Urinary bladder (tissue), 4 donors: ENCODE results near the gene TMEM131L. TPM values are rescaled to one million over a fixed set of nuclear protein-coding genes. Genes with fewer than 3 reads are reported as not detected.
"Not testable (repeated sequence)": the region's sequence is repeated elsewhere in the genome, so short reads cannot be mapped to it uniquely, and the experiment has no call there.

Experiments
- DNase-seq: peaks from one replicate; pipeline ENCODE4 v3.0.0-alpha.2; 2015; ENCODE audit errors: extremely low spot score
- H3K27ac ChIP-seq: one replicate; pipeline ENCODE4 v1.5.1; 2013; ENCODE audit warnings: low read depth, mild to moderate bottlenecking, moderate library complexity
- H3K36me3 ChIP-seq: one replicate; pipeline ENCODE4 v1.6.1; 2013; ENCODE audit warnings: mild to moderate bottlenecking, moderate library complexity; ENCODE audit not compliant: insufficient read depth
- H3K4me1 ChIP-seq: one replicate; pipeline ENCODE4 v1.6.1; 2013; ENCODE audit warnings: mild to moderate bottlenecking, moderate library complexity; ENCODE audit not compliant: insufficient read depth
- H3K4me3 ChIP-seq: one replicate; pipeline ENCODE4 v1.5.1; 2013; ENCODE audit warnings: low read depth, low read length
- WGBS: extraction: QIAGEN DNeasy Blood & Tissue Kit; methylation state at CpG from one replicate; pipeline ENCODE4 v1.1.7; 2013; 5-methylcytosine and 5-hydroxymethylcytosine counted together
- polyA plus RNA-seq: library from polyadenylated mRNA; stranded (reverse); fragments of 200-250 nt; gene quantifications from one replicate; pipeline ENCODE4 v1.2.3, GENCODE V29; 2013
- total RNA-seq: library from RNA; depleted of rRNA; stranded (reverse); fragments of >200 nt; gene quantifications from one replicate; pipeline ENCODE4 v1.2.3, GENCODE V29; 2014
- donor health status: healthy with polysubstance abuse.
- donor health status: healthy.

TMEM131L gene
- total and polyA plus RNA-seq, 2 donors, result 9.6 to 70.0 TPM

GRCh38 chr4:153647975-153648374, 181.8 kb downstream of the TMEM131L start:
- no peak for DNase-seq
- no peaks in the 10 kb centered on the region for H3K36me3 ChIP-seq
- H3K4me3 ChIP-seq, result no peak overlapping the region
- H3K4me1 ChIP-seq, result no peaks in the 10 kb centered on the region
- H3K27ac ChIP-seq, result no peak overlapping the region
- 69% methylated on average over 4 of the region's 4 CpGs for whole genome bisulfite sequencing

- no peak for DNase-seq
- Histone ChIP-seq H3K27ac (no peak overlapping the region), H3K4me1 (no peaks in the 10 kb centered on the region), H3K36me3 (no peaks in the 10 kb centered on the region), H3K4me3 (no peak overlapping the region)
- 53% methylated on average over 6 of the region's 6 CpGs for WGBS
These were observed 183.4 kb downstream of the TMEM131L start for GRCh38 chr4:153649572-153649991.

- Histone ChIP-seq H3K27ac (no peak overlapping the region), H3K4me3 (no peak overlapping the region), H3K4me1 (no peaks in the 10 kb centered on the region), H3K36me3 (no peaks in the 10 kb centered on the region)
- no peak for DNase-seq
- WGBS, result 63% methylated on average over 3 of the region's 3 CpGs
These were observed 185.0 kb downstream of the TMEM131L start for GRCh38 chr4:153651116-153651515.

- H3K36me3 ChIP-seq, result no peaks in the 10 kb centered on the region
- no peaks in the 10 kb centered on the region for H3K4me1 ChIP-seq
- no peak overlapping the region for H3K4me3 ChIP-seq
- no peak overlapping the region for H3K27ac ChIP-seq
- DNase-seq, result no peak
- WGBS, result 54% methylated on average over 5 of the region's 5 CpGs
These were observed 185.4 kb downstream of the TMEM131L start for GRCh38 chr4:153651587-153651986.

GRCh38 chr4:153652051-153652784, 186.1 kb downstream of the TMEM131L start:
- 77% methylated on average over 11 of the region's 11 CpGs for WGBS
- Histone ChIP-seq H3K4me3 (no peak overlapping the region), H3K27ac (no peak overlapping the region), H3K4me1 (no peaks in the 10 kb centered on the region), H3K36me3 (no peaks in the 10 kb centered on the region)
- DNase-seq, result no peak

GRCh38 chr4:153655002-153655541, 188.9 kb downstream of the TMEM131L start:
- no peak overlapping the region for H3K27ac ChIP-seq
- 68% methylated on average over 4 of the region's 4 CpGs for WGBS
- no peak for DNase-seq
- no peak overlapping the region for H3K4me3 ChIP-seq
- no peaks in the 10 kb centered on the region for H3K36me3 ChIP-seq
- H3K4me1 ChIP-seq, result no peaks in the 10 kb centered on the region

- no peak overlapping the region for H3K27ac ChIP-seq
- no peaks in the 10 kb centered on the region for H3K36me3 ChIP-seq
- H3K4me1 ChIP-seq, result no peaks in the 10 kb centered on the region
- 81% methylated on average over 4 of the region's 4 CpGs for WGBS
- no peak for DNase-seq
- H3K4me3 ChIP-seq, result no peak overlapping the region
These were observed 189.8 kb downstream of the TMEM131L start for GRCh38 chr4:153655928-153656327.

GRCh38 chr4:153661215-153661822, 195.2 kb downstream of the TMEM131L start:
- no peak overlapping the region for H3K27ac ChIP-seq
- no peaks in the 10 kb centered on the region for H3K4me1 ChIP-seq
- H3K36me3 ChIP-seq, result no peaks in the 10 kb centered on the region
- H3K4me3 ChIP-seq, result no peak overlapping the region
- WGBS, result 79% methylated on average over 6 of the region's 6 CpGs
- no peak for DNase-seq

GRCh38 chr4:153661908-153662307, 195.7 kb downstream of the TMEM131L start:
- WGBS, result 86% methylated on average over 1 of the region's 1 CpG
- no peaks in the 10 kb centered on the region for H3K4me1 ChIP-seq
- H3K27ac ChIP-seq, result no peak overlapping the region
- no peaks in the 10 kb centered on the region for H3K36me3 ChIP-seq
- no peak for DNase-seq
- no peak overlapping the region for H3K4me3 ChIP-seq

- no peak for DNase-seq
- H3K36me3 ChIP-seq, result no peaks in the 10 kb centered on the region
- H3K27ac ChIP-seq, result no peak overlapping the region
- H3K4me3 ChIP-seq, result no peak overlapping the region
- 89% methylated on average over 1 of the region's 1 CpG for WGBS
- no peaks in the 10 kb centered on the region for H3K4me1 ChIP-seq
These were observed 197.5 kb downstream of the TMEM131L start for GRCh38 chr4:153663667-153664066.

GRCh38 chr4:153666505-153666904, 200.3 kb downstream of the TMEM131L start:
- 52% methylated on average over 1 of the region's 1 CpG for WGBS
- H3K36me3 ChIP-seq, H3K4me3 ChIP-seq: not testable (repeated sequence)

GRCh38 chr4:153668647-153669046, 202.5 kb downstream of the TMEM131L start:
- H3K4me1 ChIP-seq, result no peaks in the 10 kb centered on the region
- H3K4me3 ChIP-seq, result no peak overlapping the region
- WGBS, result 68% methylated on average over 2 of the region's 2 CpGs
- no peaks in the 10 kb centered on the region for H3K36me3 ChIP-seq
- DNase-seq, result no peak
- no peak overlapping the region for H3K27ac ChIP-seq

More at GRCh38 chr4:153666505-153666904, 200.3 kb downstream of the TMEM131L start:
- not testable (repeated sequence) for DNase-seq, H3K27ac ChIP-seq, H3K4me1 ChIP-seq

GRCh38 chr4:153669838-153670237, 203.7 kb downstream of the TMEM131L start:
- H3K4me3 ChIP-seq, result no peak overlapping the region
- H3K27ac ChIP-seq, result no peak overlapping the region
- WGBS, result 50% methylated on average over 3 of the region's 3 CpGs
- no peaks in the 10 kb centered on the region for H3K4me1 ChIP-seq
- H3K36me3 ChIP-seq, result no peaks in the 10 kb centered on the region
- no peak for DNase-seq

- Histone ChIP-seq H3K36me3 (no peaks in the 10 kb centered on the region), H3K4me1 (no peaks in the 10 kb centered on the region), H3K27ac (no peak overlapping the region), H3K4me3 (no peak overlapping the region)
- WGBS, result 84% methylated on average over 5 of the region's 5 CpGs
- no peak for DNase-seq
These were observed 210.3 kb downstream of the TMEM131L start for GRCh38 chr4:153676486-153676885.
